Mucosa of descending colon (tissue), 3 donors: ENCODE results near the gene TPMT. TPM values are rescaled to one million over a fixed set of nuclear protein-coding genes. Genes with fewer than 3 reads are reported as not detected.

Experiments
- ATAC-seq: fragments of 200-7000 bp; cut with Tn5 transposase; one replicate; pipeline ENCODE4 v1.9.1; 2020; ENCODE audit warnings: mild to moderate bottlenecking, moderate library complexity
- DNase-seq, 3 donors: peaks; one replicate each; pipeline ENCODE4 v3.0.0-alpha.2; 2020
- H3K36me3 ChIP-seq: fragments of 200-600 bp; one replicate; pipeline ENCODE4 v1.8.0; 2021; ENCODE audit warnings: low read depth, mild to moderate bottlenecking
- H3K4me1 ChIP-seq: fragments of 200-600 bp; one replicate; pipeline ENCODE4 v1.8.0; 2021; ENCODE audit warnings: low read depth, mild to moderate bottlenecking
- H3K4me3 ChIP-seq: fragments of 200-600 bp; one replicate; pipeline ENCODE4 v1.8.0; 2021; ENCODE audit warnings: mild to moderate bottlenecking
- H3K9me3 ChIP-seq: fragments of 200-600 bp; one replicate; pipeline ENCODE4 v1.8.0; 2021; ENCODE audit warnings: mild to moderate bottlenecking
- intact Hi-C, 2 donors: fragments of 100-400 bp; cut with DNase I in 1 of 2; cut with micrococcal nuclease in 1 of 2; formaldehyde crosslinking; loops; one replicate each; pipeline versions ENCODE4 v1.11.0 to v1.11.1; 2022; cut with DNase I, micrococcal nuclease
- total RNA-seq, 3 donors: library from RNA; stranded (reverse); fragmentation: NEBNext Ultra II Directional in 2 of 3; extraction: Animal tissue kit (Norgen Biotek cat#: 25700) in 2 of 3; gene quantifications; one replicate each; pipeline versions ENCODE4 v1.2.1 to v1.2.4, GENCODE V29; 2021 to 2023
- TF ChIP-seq, protein P1 (sequence below): fragments of 200-600 bp; IDR thresholded peaks from one replicate; pipeline ENCODE4 v1.8.0; 2022; ENCODE audit warnings: antibody characterized with exemption, mild to moderate bottlenecking
- donor health status: DM: no; HTN: no; CAD: no; lungs with moderate emphysema.
- donor health status: DM: no; HTN: no; CAD: no.
- donor health status: DM: no; HTN: yes; CAD: no.

The TPMT gene
- total RNA-seq, 3 donors from 2014 or later, result 28.7 to 68.8 (median 50.5) TPM

- DNase-seq (no peak), ATAC-seq (peak; percentile 23)
- no peak overlapping the region for H3K4me3 ChIP-seq
- H3K36me3 ChIP-seq, result no peaks in the 10 kb centered on the region
- H3K4me1 ChIP-seq, result peaks cover 9% of the 10 kb centered on the region
- TF ChIP-seq, protein P1, sequence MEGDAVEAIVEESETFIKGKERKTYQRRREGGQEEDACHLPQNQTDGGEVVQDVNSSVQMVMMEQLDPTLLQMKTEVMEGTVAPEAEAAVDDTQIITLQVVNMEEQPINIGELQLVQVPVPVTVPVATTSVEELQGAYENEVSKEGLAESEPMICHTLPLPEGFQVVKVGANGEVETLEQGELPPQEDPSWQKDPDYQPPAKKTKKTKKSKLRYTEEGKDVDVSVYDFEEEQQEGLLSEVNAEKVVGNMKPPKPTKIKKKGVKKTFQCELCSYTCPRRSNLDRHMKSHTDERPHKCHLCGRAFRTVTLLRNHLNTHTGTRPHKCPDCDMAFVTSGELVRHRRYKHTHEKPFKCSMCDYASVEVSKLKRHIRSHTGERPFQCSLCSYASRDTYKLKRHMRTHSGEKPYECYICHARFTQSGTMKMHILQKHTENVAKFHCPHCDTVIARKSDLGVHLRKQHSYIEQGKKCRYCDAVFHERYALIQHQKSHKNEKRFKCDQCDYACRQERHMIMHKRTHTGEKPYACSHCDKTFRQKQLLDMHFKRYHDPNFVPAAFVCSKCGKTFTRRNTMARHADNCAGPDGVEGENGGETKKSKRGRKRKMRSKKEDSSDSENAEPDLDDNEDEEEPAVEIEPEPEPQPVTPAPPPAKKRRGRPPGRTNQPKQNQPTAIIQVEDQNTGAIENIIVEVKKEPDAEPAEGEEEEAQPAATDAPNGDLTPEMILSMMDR, result no peak
- H3K9me3 ChIP-seq, result no peaks in the 10 kb centered on the region
- intact Hi-C loops, result no loop called here
Measured at GRCh38 chr6:18186540-18187250, 31.8 kb upstream of the TPMT start.

DNA sequence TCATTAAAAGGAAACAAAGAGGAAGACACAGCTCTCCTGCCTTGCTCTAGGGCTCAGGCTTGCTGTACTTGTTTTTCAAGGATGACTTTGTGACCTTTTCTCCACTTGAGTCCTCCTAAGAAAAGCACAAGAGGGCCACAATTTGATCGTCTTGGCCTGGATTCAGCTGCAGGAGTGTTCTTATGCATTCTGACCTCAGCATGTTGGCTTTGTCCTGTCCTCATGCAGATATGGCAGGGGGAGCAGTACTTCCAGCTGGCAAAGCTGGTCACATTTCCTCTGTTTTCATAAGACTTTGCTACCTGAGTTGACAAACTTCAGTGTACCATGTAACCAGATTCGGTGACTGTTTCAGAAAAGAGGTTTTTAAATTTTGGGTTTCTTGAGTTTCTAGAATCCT, 31.2 kb upstream of the TPMT start:
- TF ChIP-seq, protein P1, result no peak
- peak in 1 of 3 donors; percentile 22 for DNase-seq
- intact Hi-C loops, result no loop called here
- Histone ChIP-seq H3K9me3 (no peaks in the 10 kb centered on the region), H3K4me3 (no peak overlapping the region), H3K36me3 (no peaks in the 10 kb centered on the region), H3K4me1 (peaks cover 9% of the 10 kb centered on the region)
- peak; percentile 56 for ATAC-seq

GRCh38 chr6:18185624-18186023, 30.7 kb upstream of the TPMT start:
- TF ChIP-seq, protein P1, result no peak
- intact Hi-C loops, result no loop called here
- Histone ChIP-seq H3K9me3 (no peaks in the 10 kb centered on the region), H3K4me3 (no peak overlapping the region), H3K36me3 (no peaks in the 10 kb centered on the region), H3K4me1 (peaks cover 9% of the 10 kb centered on the region)
- peak; percentile 78 for ATAC-seq
- DNase-seq, result no peak

DNA sequence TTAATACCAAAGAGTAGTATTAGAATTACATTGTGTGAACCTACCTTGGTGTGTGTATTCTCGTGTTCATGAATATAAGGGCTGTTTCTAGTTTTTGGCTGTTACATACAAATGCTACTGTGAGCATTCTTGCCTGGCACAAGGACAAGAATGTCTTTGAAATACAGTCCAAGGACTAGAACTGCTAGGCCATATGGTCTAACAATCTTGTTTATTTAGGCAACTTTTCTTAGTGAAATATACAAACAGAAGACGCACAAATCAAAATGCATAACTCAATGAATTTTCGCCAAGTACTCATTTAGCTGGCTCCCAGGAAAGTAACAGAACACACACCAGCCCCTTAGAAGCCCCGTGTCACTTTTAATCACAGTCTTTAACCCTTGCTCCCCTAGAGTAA, 28.9 kb upstream of the TPMT start:
- no peak for ATAC-seq
- intact Hi-C loops, result no loop called here
- no peaks in the 10 kb centered on the region for H3K36me3 ChIP-seq
- H3K4me3 ChIP-seq, result no peak overlapping the region
- H3K9me3 ChIP-seq, result no peaks in the 10 kb centered on the region
- DNase-seq, result no peak
- H3K4me1 ChIP-seq, result peaks cover 18% of the 10 kb centered on the region
- TF ChIP-seq, protein P1, result no peak

DNA sequence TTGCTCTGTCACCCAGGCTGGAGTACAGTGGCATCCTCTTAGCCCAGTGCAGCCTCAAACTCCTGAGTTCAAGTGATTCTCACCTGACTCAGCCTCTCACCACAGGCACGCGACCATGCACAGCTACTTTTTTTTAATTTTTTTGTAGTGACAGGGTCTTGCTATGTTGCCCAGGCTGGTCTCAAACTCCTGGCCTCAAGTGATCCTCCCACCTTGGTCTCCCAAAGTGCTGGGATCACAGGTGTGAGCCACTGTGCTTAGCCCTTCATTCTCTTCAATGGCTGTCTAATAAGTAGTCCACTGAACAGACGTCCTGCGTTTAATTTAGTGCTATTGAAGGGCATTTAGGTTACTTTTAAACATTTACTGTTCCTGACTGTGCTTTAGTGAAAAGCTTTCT, 27.7 kb upstream of the TPMT start:
- H3K9me3 ChIP-seq, result no peaks in the 10 kb centered on the region
- intact Hi-C loops, result no loop called here
- H3K36me3 ChIP-seq, result no peaks in the 10 kb centered on the region
- no peak for ATAC-seq
- TF ChIP-seq, protein P1, result no peak
- H3K4me3 ChIP-seq, result no peak overlapping the region
- no peak for DNase-seq
- peaks cover 25% of the 10 kb centered on the region for H3K4me1 ChIP-seq
